ENCODE results near the gene ARHGAP42.

The ARHGAP42 gene

GRCh38 chr11:100682247-100682969 is 4.7 kb upstream of the ARHGAP42 start:
- DNase-seq (ENCODE audit: low spot score): no peak

- DNase-seq (ENCODE audit: low spot score): no peak
Measured at GRCh38 chr11:100683126-100683525, 4.0 kb upstream of the ARHGAP42 start.

DNA sequence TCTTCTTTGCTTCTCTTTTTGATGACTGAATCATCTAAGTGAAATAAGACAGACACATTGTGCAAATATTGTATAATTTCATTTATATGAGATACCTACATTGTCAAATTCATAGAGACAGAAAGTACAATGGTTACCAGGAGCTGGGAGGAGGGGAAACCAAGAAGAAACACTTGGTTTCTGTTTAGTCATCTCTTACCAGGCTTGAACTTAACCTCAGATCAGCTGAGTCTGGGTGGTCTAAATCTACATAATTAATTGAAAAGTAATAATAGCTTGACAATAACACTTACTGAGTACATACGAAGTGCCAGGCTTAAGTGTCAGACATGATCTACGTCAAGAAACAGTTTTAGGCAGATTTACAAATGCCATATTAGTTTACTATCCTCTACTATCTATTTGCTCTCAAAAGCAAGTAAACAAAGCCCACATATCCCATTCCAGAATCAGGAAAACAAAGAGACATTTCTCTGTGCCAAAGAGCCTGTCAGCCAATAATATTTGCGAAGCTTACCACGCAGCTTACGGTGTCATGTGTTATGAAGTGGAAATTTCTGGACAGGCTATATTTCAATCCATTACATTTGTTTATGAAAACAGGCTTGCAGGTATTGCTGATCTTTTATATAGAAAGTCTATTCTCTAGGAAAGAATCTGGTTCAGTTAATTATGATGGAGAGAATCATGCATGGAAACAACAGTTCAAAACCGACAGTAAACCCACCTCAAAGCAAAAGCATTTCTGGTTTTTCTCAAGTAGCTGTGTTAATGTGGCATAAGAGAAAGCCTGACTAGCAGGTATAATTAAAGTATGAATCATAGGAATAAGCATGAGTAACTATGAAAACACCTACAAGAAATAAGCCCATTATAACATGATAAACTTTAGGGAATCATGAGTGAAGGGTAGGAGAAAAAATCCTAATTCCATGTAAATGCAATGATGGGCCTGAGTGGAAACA is 2.7 kb upstream of the ARHGAP42 start:
- no peak for DNase-seq (ENCODE audit: low spot score)

- DNase-seq (ENCODE audit: low spot score): no peak
Measured at GRCh38 chr11:100686476-100687053, 523 bp upstream of the ARHGAP42 start.

- DNase-seq (ENCODE audit: low spot score): no peak
Measured at GRCh38 chr11:100687630-100688395, 725 bp downstream of the ARHGAP42 start.

- DNase-seq (ENCODE audit: low spot score): no peak
Measured at GRCh38 chr11:100689141-100689540, 2.1 kb downstream of the ARHGAP42 start.

DNA sequence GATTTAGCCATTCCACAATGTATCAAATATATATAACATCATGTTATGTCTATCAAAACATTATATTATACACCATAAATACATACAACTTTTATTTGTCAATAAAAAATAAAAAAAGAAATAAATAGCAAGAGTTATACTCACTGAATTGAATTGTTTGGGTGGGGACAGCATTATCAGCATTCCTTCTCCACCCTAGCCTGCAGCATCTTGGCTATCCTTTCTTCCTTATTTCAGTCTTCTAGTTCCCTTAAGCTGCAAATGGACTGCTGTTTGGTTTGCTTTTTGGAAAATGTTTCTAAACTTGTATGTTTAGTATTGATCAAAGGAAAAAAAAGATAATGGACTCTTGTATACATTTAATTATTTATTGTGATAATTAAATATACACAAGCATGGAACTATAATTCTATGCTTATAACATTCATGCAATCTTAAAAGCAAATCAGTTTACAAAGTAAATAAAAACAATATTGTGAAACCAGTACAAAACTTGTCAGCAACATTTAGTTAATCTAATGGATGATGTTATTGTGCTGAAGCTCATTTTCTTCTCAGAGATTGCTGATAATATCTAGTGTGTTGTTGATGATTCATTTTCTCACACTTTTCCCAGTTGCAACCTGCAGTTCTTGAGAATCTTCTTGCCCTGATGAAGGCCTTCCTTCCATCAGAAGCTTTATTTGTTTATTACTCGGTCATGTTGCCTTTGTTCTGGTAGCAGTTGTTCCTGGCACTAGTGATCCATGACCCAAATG is 5.0 kb downstream of the ARHGAP42 start:
- no peak for DNase-seq (ENCODE audit: low spot score)

DNA sequence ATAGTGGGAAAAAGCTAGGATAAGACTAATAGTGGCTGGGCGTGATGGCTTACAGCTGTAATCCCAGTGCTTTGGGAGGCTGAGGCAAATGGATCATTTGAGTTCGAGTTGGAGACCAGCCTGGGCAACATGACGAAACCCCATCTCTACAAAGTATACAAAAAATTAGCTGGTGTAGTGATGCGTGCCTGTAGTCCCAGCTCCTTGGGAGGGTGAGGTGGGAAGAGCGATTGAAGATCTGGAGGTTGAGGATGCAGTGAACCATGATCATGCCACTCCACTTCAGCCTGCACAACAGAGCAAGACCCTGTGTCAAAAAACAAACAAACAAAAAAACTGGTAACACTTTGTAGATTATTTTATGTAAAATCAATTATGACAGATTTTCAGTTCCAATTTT is 8.8 kb downstream of the ARHGAP42 start:
- DNase-seq (ENCODE audit: low spot score): no peak

DNA sequence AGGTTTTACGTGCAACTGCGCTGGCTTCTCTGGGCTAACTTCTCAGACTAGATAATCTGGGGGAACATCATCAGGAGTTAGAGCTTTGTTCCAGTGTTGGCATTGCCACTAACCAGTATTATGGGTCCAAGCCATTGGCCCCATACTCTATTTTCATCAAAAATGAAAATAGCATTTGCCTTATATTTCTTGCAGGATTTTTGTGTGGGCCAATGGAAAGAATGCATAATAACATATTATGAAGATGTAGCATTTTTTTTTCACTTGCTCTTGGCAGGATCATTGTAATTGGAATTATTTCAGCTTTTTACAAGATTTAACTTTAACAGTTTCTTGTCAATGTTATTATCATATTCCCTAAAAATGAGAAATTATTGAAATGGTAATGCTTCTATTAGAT is 16.1 kb downstream of the ARHGAP42 start:
- DNase-seq (ENCODE audit: low spot score): no peak

- no peak for DNase-seq (ENCODE audit: low spot score)
Measured at GRCh38 chr11:100703801-100704575, 16.9 kb downstream of the ARHGAP42 start.

- no peak for DNase-seq (ENCODE audit: low spot score)
Measured at GRCh38 chr11:100705447-100705846, 18.4 kb downstream of the ARHGAP42 start.

DNA sequence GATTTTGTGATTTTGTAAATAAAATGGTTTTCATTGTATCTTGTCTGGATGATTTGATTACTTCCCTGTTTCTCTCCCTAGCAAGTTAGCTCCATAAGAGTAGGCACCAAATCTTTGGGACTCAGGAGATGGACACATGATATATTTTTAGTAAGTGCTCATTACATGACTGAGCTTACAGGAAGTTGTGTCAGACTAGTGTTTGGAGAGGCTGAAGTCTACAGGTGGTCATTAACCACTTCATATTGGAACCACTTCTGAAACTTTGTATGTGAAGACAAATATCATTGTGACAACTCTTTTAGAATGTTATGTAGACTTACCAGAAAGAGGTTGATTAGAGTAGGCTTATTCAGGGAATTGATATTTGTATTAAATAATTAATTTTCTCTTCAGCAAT is 19.1 kb downstream of the ARHGAP42 start:
- no peak for DNase-seq (ENCODE audit: low spot score)

DNA sequence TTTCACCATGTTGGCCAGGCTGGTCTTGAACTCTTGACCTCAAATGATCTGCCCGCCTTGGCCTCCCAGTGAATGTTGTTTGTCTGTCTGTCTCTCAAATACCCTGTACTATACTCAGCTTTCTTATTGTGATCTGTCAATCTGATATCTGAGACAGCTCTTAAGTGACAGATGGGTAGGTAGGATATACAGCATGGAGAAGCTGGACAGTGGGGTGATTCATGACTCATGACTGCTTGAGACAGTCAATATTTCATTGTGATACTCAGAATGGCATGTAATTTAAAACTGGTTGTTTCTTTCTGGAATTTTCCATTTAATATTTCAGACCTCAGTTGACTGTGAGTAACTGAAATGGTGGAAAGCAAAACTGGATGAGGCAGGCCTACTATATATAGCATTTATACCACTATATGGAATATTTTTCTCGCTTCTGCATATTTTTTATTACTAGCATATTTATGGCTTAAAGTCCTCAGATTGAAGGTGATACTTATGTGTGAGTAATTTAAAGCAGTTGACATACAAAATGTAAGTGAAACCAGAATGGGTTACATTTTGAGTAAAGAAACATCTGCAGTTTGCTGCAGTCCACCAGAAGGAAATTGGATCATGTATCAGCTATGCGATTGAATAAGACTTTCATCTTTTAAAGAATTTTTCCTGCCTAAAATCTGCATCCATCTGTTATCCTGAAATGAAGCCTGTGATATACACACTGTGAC is 22.3 kb downstream of the ARHGAP42 start:
- DNase-seq (ENCODE audit: low spot score): no peak

- DNase-seq (ENCODE audit: low spot score): no peak
Measured at GRCh38 chr11:100711984-100712383, 24.9 kb downstream of the ARHGAP42 start.

DNA sequence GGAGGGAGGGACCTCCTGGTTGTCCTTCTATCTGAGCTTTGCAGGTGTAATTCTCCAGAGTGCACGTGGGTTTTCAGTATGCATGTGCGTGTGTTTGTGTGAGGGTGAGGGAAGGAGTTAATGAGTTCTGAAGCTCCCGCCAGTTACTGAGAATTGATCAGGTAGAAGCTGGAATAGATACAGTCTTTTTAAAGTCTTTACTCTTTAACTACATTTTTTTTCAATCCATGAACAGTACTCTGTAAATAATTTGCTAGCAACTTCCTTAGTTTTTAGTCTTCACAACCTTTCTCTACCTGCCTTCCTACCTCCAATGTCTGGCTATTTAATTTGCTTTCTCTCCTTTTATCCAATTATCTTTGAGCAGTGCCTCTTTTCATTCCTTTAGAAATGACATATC is 25.5 kb downstream of the ARHGAP42 start:
- no peak for DNase-seq (ENCODE audit: low spot score)

- no peak for DNase-seq (ENCODE audit: low spot score)
Measured at GRCh38 chr11:100715165-100715761, 28.2 kb downstream of the ARHGAP42 start.

DNA sequence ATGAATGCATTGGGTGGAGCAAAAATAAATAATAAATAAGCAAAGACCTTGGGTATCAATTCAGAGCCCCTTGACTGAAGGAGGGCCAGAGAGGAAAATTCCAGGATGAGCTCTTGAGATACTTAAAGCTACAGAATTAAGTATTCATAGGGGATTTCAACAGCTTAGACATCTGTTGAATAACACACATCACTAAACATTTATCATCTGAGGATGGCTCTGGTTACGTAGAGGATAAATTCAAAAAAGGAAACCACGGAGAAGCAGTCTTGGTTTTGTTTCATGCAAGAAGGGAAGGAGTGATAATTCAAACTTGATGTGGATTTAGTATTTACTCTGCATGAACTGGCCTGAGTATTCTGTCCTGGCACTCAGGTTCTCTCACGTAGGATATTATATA is 29.8 kb downstream of the ARHGAP42 start:
- no peak for DNase-seq (ENCODE audit: low spot score)

DNA sequence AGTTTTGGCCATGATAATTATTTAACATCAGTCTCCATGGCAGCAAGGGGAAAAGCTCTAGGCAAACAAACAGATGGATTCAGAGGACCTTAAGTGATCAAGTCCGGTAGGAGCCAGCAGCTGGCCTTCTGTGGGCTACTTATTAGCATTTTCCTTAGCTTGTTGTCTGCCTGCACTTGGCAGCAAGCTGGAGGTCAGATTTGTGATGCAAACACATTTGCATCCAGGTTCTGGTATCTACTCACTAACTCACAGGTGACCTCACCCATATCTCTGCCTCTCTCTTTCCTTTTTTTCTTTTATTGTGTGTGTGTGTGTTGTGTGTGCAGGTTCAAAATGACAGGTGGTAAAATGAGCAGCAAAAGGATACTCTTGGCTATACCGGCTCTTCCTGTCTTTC is 32.3 kb downstream of the ARHGAP42 start:
- DNase-seq (ENCODE audit: low spot score): no peak

- no peak for DNase-seq (ENCODE audit: low spot score)
Measured at GRCh38 chr11:100719809-100720221, 32.7 kb downstream of the ARHGAP42 start.

Measured in hematopoietic multipotent progenitor cell treated with erythropoietin and hydrocortisone succinate and interleukin-3 and kit ligand, for 15 days (in vitro differentiated cells).